IMR-90 (cell line): ENCODE measurements around the gene KLKB1. TPM values are rescaled to one million over a fixed set of nuclear protein-coding genes. Genes with fewer than 3 reads are reported as not detected.

Experiments
- ATAC-seq: fragments of 200-7000 bp; cut with Tn5 transposase; 2 replicates; pipeline ENCODE4 v1.9.1; 2020; ENCODE audit warnings: low read depth, mild to moderate bottlenecking, moderate library complexity
- BruUV-seq: library from RNA; stranded (reverse); fragments of 400-500 nt; replicated peaks from 2 replicates; lab custom pipeline; 2021; lab: Mats Ljungman, UMichigan
- CTCF ChIA-PET: fragments of 300-600 bp; formaldehyde crosslinking; extraction: SDS; loops from one replicate; lab custom pipeline; 2021; ENCODE audit warnings: antibody characterized with exemption; lab: Yijun Ruan, JAX
- POLR2A ChIA-PET: fragments of 300-600 bp; sonication (Branson Sonifier 250); formaldehyde crosslinking; loops from one replicate; lab custom pipeline; 2022; ENCODE audit warnings: antibody characterized with exemption; ENCODE audit not compliant: unreplicated experiment; lab: Charles Lee
- DNase-seq: peaks from one replicate; pipeline ENCODE4 v3.0.0; 2013
- H2AFZ ChIP-seq: replicated peaks from 2 replicates; pipeline ENCODE3; 2013; ENCODE audit warnings: low read length, mild to moderate bottlenecking; ENCODE audit not compliant: poor library complexity
- H2AK5ac ChIP-seq: 2 replicates; pipeline ENCODE4 v1.6.1; 2013; ENCODE audit warnings: low read depth, low read length, inconsistent platforms
- H2AK9ac ChIP-seq: replicated peaks from 2 replicates; pipeline ENCODE3; 2013; ENCODE audit warnings: mild to moderate bottlenecking, low read depth, low read length, moderate library complexity; ENCODE audit not compliant: poor library complexity
- H2BK120ac ChIP-seq: 2 replicates; pipeline ENCODE4 v1.6.1; 2013; ENCODE audit warnings: low read depth, low read length, inconsistent platforms
- H2BK15ac ChIP-seq: 3 replicates; pipeline ENCODE4 v1.6.1; 2013; ENCODE audit warnings: low read depth, low read length, inconsistent platforms
- H2BK20ac ChIP-seq: 2 replicates; pipeline ENCODE4 v1.6.1; 2013; ENCODE audit warnings: low read depth, mild to moderate bottlenecking, inconsistent platforms, low read length, moderate library complexity
- H2BK5ac ChIP-seq: 2 replicates; pipeline ENCODE4 v1.6.1; 2013; ENCODE audit warnings: mild to moderate bottlenecking, low read depth, low read length, inconsistent platforms; ENCODE audit not compliant: poor library complexity, severe bottlenecking
- H3K14ac ChIP-seq: replicated peaks from 2 replicates; pipeline ENCODE4 v1.6.1; 2013; ENCODE audit warnings: low read depth, low read length, inconsistent platforms
- H3K18ac ChIP-seq: 2 replicates; pipeline ENCODE4 v1.6.1; 2013; ENCODE audit warnings: low read depth, low read length, control low read depth
- H3K23ac ChIP-seq: 2 replicates; pipeline ENCODE4 v1.6.1; 2013; ENCODE audit warnings: low read depth, low read length, inconsistent platforms
- H3K27ac ChIP-seq: 2 replicates; pipeline ENCODE4 v1.5.1; 2013; ENCODE audit warnings: mild to moderate bottlenecking, control low read depth, low read length; ENCODE audit not compliant: insufficient read depth
- H3K27me3 ChIP-seq: 2 replicates; pipeline ENCODE4 v1.6.1; 2013; ENCODE audit warnings: low read length; ENCODE audit not compliant: control insufficient read depth, insufficient read depth
- H3K36me3 ChIP-seq: 2 replicates; pipeline ENCODE4 v1.6.1; 2013; ENCODE audit warnings: low read length, mixed read lengths; ENCODE audit not compliant: control insufficient read depth, insufficient read depth
- H3K4ac ChIP-seq: 2 replicates; pipeline ENCODE4 v1.6.1; 2013; ENCODE audit warnings: low read depth, low read length, inconsistent platforms
- H3K4me1 ChIP-seq: 2 replicates; pipeline ENCODE4 v1.6.1; 2013; ENCODE audit warnings: low read length, mixed read lengths; ENCODE audit not compliant: control insufficient read depth, insufficient read depth
- H3K4me2 ChIP-seq: 2 replicates; pipeline ENCODE4 v1.6.1; 2013; ENCODE audit warnings: low read depth, mild to moderate bottlenecking, control low read depth, low read length, moderate library complexity
- H3K4me3 ChIP-seq: 2 replicates; pipeline ENCODE4 v1.5.1; 2013; ENCODE audit warnings: low read depth, mild to moderate bottlenecking, control low read depth, low read length, moderate library complexity; ENCODE audit not compliant: insufficient read depth
- H3K56ac ChIP-seq: 2 replicates; pipeline ENCODE4 v1.6.1; 2013; ENCODE audit warnings: low read length, inconsistent platforms; ENCODE audit not compliant: insufficient read depth; ENCODE audit errors: extremely low read depth
- H3K79me1 ChIP-seq, 2 experiments: 2 replicates each; pipeline ENCODE4 v1.6.1; 2013; ENCODE audit warnings: low read length in 2 of 2, inconsistent platforms in 1 of 2, low read depth in 1 of 2
- H3K9ac ChIP-seq: 2 replicates; pipeline ENCODE4 v1.6.1; 2013; ENCODE audit warnings: low read depth, low read length, control low read depth
- H3K9me1 ChIP-seq: 2 replicates; pipeline ENCODE4 v1.6.1; 2013; ENCODE audit warnings: low read length, inconsistent platforms; ENCODE audit not compliant: insufficient read depth
- H3K9me3 ChIP-seq: 2 replicates; pipeline ENCODE4 v1.6.1; 2013; ENCODE audit warnings: low read length; ENCODE audit not compliant: control insufficient read depth, insufficient read depth
- H4K20me1 ChIP-seq: 2 replicates; pipeline ENCODE4 v1.6.1; 2013; ENCODE audit warnings: low read length, inconsistent platforms; ENCODE audit not compliant: insufficient read depth
- H4K5ac ChIP-seq: 2 replicates; pipeline ENCODE4 v1.6.1; 2013; ENCODE audit warnings: mild to moderate bottlenecking, low read depth, low read length, control low read depth
- H4K8ac ChIP-seq, 2 experiments: 2 replicates each; pipeline ENCODE4 v1.6.1; 2013; ENCODE audit warnings: low read depth in 2 of 2, low read length in 2 of 2, control low read depth in 1 of 2, inconsistent platforms in 1 of 2
- H4K91ac ChIP-seq: 2 replicates; pipeline ENCODE4 v1.6.1; 2013; ENCODE audit warnings: low read depth, low read length, inconsistent platforms; ENCODE audit not compliant: insufficient read depth
- CEBPB ChIP-seq: IDR thresholded peaks from 2 replicates; pipeline ENCODE4 v1.6.1; 2012; ENCODE audit warnings: low read depth, low read length, improper control_type of control experiment
- CHD1 ChIP-seq: IDR thresholded peaks from 2 replicates; pipeline ENCODE4 v1.6.1; 2012; ENCODE audit warnings: low read depth, low read length, improper control_type of control experiment
- ELK1 ChIP-seq: fragments of 150-350 bp; IDR thresholded peaks from 2 replicates; pipeline ENCODE4 v1.6.1; 2016; ENCODE audit warnings: low read depth, mild to moderate bottlenecking, low read length, moderate library complexity, borderline replicate concordance
- FOS ChIP-seq: fragments of 150-350 bp; IDR thresholded peaks from 2 replicates; pipeline ENCODE4 v1.6.1; 2016; ENCODE audit warnings: low read depth, low read length
- MAFK ChIP-seq: IDR thresholded peaks from 2 replicates; pipeline ENCODE4 v1.6.1; 2012; ENCODE audit warnings: low read depth, low read length, improper control_type of control experiment
- MAZ ChIP-seq: IDR thresholded peaks from 2 replicates; pipeline ENCODE4 v1.6.1; 2012; ENCODE audit warnings: low read depth, mild to moderate bottlenecking, low read length, improper control_type of control experiment, moderate library complexity, borderline replicate concordance
- MXI1 ChIP-seq: IDR thresholded peaks from 2 replicates; pipeline ENCODE4 v1.6.1; 2012; ENCODE audit warnings: low read depth, mild to moderate bottlenecking, low read length, moderate library complexity, borderline replicate concordance
- NFE2L2 ChIP-seq: fragments of 150-350 bp; IDR thresholded peaks from 2 replicates; pipeline ENCODE4 v1.6.1; 2016; ENCODE audit warnings: low read depth, mild to moderate bottlenecking, low read length
- POLR2A ChIP-seq: IDR thresholded peaks from 2 replicates; pipeline ENCODE4 v1.6.1; 2012; ENCODE audit warnings: mild to moderate bottlenecking, low read depth, low read length
- RAD21 ChIP-seq: IDR thresholded peaks from 2 replicates; pipeline ENCODE4 v1.6.1; 2012; ENCODE audit warnings: low read length, improper control_type of control experiment
- RCOR1 ChIP-seq: IDR thresholded peaks from 2 replicates; pipeline ENCODE4 v1.6.1; 2012; ENCODE audit warnings: mild to moderate bottlenecking, low read length, improper control_type of control experiment; ENCODE audit not compliant: insufficient replicate concordance
- RFX5 ChIP-seq: IDR thresholded peaks from 2 replicates; pipeline ENCODE4 v1.8.0; 2012; ENCODE audit warnings: low read depth, mild to moderate bottlenecking, low read length, moderate library complexity
- SMC3 ChIP-seq: fragments of 150-350 bp; IDR thresholded peaks from 2 replicates; pipeline ENCODE4 v1.6.1; 2016; ENCODE audit warnings: low read depth, mild to moderate bottlenecking, antibody characterized with exemption, low read length, moderate library complexity
- WGBS, 2 experiments: methylation state at CpG; one replicate each; pipeline versions ENCODE4 v1.1.5 to v1.1.7; 2013; ENCODE audit warnings: missing lambda C conversion rate in 2 of 2; ENCODE audit not compliant: insufficient read length in 1 of 2; ENCODE audit errors: extremely low coverage in 2 of 2; 5-methylcytosine and 5-hydroxymethylcytosine counted together
- dilution Hi-C: fragments of 300-500 bp; cut with HindIII; formaldehyde crosslinking; loops from one replicate; pipeline ENCODE4 v1.14.3; 2018; ENCODE audit warnings: low sequenced_read_pairs; ENCODE audit not compliant: unreplicated experiment
- in situ Hi-C: fragments of 300-500 bp; cut with MboI; formaldehyde crosslinking; loops from 3 replicates; pipeline ENCODE4 v1.14.3; 2019; ENCODE audit warnings: low sequenced_read_pairs, inconsistent platforms, mixed read lengths
- intact Hi-C: fragments of 100-400 bp; cut with micrococcal nuclease; formaldehyde crosslinking; loops from 2 replicates; pipeline ENCODE4 v1.10.0; 2022
- polyA plus RNA-seq, 3 experiments: library from polyadenylated mRNA; depleted of rRNA; stranded (reverse); fragments of >200 nt; gene quantifications; 2 replicates each; pipeline ENCODE4 v1.2.3, GENCODE V29; 2012; ENCODE audit warnings: low replicate concordance in 1 of 3
- total RNA-seq: library from RNA; depleted of rRNA; stranded (reverse); fragments of >200 nt; gene quantifications from 2 replicates; pipeline ENCODE4 v1.2.3, GENCODE V29; 2012
- TF ChIP-seq, protein P1 (sequence below): fragments of 150-350 bp; IDR thresholded peaks from 2 replicates; pipeline ENCODE4 v1.6.1; 2017; ENCODE audit warnings: mild to moderate bottlenecking, antibody characterized with exemption, low read length, low read depth

Gene KLKB1
- total and polyA plus RNA-seq, 2 of the 4 experiments (the other 2 are of a cell fraction): 0.03 TPM; not detected in 1

GRCh38 chr4:186201535-186202230, 25.6 kb upstream of the KLKB1 start (continued):
- TF ChIP-seq CHD1 (no peak), POLR2A (no peak)

DNA sequence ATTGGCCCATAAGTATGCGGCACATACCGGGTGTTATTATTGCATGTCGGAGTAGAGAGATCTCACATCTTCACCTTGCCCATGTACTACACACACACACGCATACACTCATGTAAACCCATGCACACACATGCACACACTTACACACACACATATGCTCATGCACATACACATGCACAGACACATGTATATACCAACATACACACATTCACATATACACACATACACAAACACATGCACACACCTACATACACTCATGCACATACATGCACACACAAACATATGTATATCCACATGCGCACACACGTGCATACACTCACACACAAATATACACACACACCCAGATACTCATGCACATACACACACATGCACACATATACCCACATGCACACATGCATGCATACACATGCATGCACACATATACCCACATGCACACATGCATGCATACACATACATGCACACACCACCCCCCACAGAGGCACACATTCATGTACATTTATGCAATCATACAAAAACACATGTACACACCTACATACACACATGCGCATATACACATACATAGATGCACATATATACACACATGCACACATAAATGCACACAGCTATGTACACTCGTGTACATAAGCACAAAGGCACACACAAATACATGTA, 24.7 kb upstream of the KLKB1 start:
- Histone ChIP-seq H3K14ac (no peak overlapping the region), H3K9me1 (peaks cover 4% of the 10 kb centered on the region; the same call in 1 of the 2 replicates), H3K27me3 (no peaks in the 10 kb centered on the region), H3K36me3 (no peaks in the 10 kb centered on the region), H4K8ac (no peak overlapping the region), H3K79me1 (no peaks in the 10 kb centered on the region), H2BK15ac (no peak overlapping the region), H4K20me1 (no peaks in the 10 kb centered on the region), H3K27ac (no peak overlapping the region), H2AFZ (peak overlapping the region; percentile 26), H3K4me2 (no peak overlapping the region), H4K91ac (no peak overlapping the region), H3K4ac (no peak overlapping the region), H2AK5ac (no peak overlapping the region), H3K9ac (no peak overlapping the region), H3K4me3 (no peak overlapping the region), H3K23ac (no peak overlapping the region), H3K9me3 (no peaks in the 10 kb centered on the region), H3K56ac (no peak overlapping the region), H2BK5ac (no peak overlapping the region), H2BK120ac (no peak overlapping the region), H4K5ac (no peak overlapping the region), H3K4me1 (no peaks in the 10 kb centered on the region; the same call in 1 of the 2 replicates), H2AK9ac (no peak overlapping the region), H2BK20ac (no peak overlapping the region), H3K18ac (no peak overlapping the region)
- WGBS, 2 experiments: 96% methylated on average over 6 of the region's 8 CpGs; no CpG with 5 or more reads in 1 of the 2 experiments
- no peak for ATAC-seq
- no peak for DNase-seq
- CTCF ChIA-PET: interaction anchor here (1.1 to 1.5 kb wide), 2 partner anchors 10 to 12 kb away, joined by 3 to 5 read pairs; no protein-coding TSS in a partner anchor
- POLR2A ChIA-PET: interaction anchor here (1.2 kb wide), 1 partner anchor 9 kb away, joined by 3 read pairs; no protein-coding TSS in a partner anchor
- dilution Hi-C loops: no loop called here
- intact Hi-C loops: loop anchor here (1.0 kb wide), 1 partner anchor 10 kb away; no protein-coding TSS in a partner anchor
- BruUV-seq: no TSS peak
- in situ Hi-C loops: no loop called here
- no peak for TF ChIP-seq MAZ
- TF ChIP-seq RCOR1: no peak
- TF ChIP-seq NFE2L2: no peak
- TF ChIP-seq POLR2A: no peak
- TF ChIP-seq ELK1: no peak
- TF ChIP-seq, protein P1, sequence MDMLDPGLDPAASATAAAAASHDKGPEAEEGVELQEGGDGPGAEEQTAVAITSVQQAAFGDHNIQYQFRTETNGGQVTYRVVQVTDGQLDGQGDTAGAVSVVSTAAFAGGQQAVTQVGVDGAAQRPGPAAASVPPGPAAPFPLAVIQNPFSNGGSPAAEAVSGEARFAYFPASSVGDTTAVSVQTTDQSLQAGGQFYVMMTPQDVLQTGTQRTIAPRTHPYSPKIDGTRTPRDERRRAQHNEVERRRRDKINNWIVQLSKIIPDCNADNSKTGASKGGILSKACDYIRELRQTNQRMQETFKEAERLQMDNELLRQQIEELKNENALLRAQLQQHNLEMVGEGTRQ: no peak
- TF ChIP-seq MAFK: no peak
- no peak for TF ChIP-seq SMC3
- TF ChIP-seq RFX5: no peak
- TF ChIP-seq RAD21: no peak
- TF ChIP-seq MXI1: no peak
- no peak for TF ChIP-seq CEBPB
- TF ChIP-seq CHD1: no peak
- TF ChIP-seq FOS: no peak
